Tibial nerve (tissue), 3 donors: ENCODE data around the gene MDFI.

Experiments used
- POLR2A ChIP-seq, 2 donors: fragments of 450-650 bp; IDR thresholded peaks; one replicate each; pipeline ENCODE4 v1.6.1; 2017; ENCODE audit warnings: antibody characterized with exemption in 2 of 2, mild to moderate bottlenecking in 2 of 2, moderate library complexity in 2 of 2
- TF ChIP-seq, protein P1 (sequence below), 5 experiments: fragments of 200-600 bp in 3 of 5; fragments of 450-650 bp in 2 of 5; sonication (generic) in 3 of 5; IDR thresholded peaks; one replicate each; pipeline ENCODE4 v1.5.1; 2016 to 2019; ENCODE audit warnings: antibody characterized with exemption in 5 of 5, mild to moderate bottlenecking in 3 of 5, moderate library complexity in 2 of 5

DNA sequence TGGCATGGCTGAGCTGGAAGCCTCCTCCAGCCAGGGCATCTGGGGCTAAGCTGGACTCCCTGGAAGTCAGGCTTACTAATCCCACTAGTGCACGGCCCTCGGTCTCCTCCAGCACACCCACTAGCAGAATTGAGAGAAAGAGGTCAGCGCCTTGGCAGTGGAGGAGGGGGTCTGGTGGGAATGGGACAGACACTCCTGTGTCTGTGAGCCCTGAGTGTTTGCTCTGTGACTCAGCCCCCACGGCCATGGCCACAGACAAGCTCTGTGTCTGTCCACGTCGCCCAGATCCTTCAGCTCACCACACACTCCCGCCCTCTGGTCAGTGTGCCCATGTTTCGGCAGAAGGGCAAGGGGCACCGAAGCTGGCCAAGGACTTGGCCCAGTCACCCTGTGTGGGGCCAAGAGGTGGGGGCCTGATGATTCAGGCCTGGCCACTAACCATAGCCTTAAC is 8.8 kb downstream of the MDFI start:
- TF ChIP-seq POLR2A (IDR thresholded peaks at IDR 0.05): no peak
- TF ChIP-seq, protein P1, sequence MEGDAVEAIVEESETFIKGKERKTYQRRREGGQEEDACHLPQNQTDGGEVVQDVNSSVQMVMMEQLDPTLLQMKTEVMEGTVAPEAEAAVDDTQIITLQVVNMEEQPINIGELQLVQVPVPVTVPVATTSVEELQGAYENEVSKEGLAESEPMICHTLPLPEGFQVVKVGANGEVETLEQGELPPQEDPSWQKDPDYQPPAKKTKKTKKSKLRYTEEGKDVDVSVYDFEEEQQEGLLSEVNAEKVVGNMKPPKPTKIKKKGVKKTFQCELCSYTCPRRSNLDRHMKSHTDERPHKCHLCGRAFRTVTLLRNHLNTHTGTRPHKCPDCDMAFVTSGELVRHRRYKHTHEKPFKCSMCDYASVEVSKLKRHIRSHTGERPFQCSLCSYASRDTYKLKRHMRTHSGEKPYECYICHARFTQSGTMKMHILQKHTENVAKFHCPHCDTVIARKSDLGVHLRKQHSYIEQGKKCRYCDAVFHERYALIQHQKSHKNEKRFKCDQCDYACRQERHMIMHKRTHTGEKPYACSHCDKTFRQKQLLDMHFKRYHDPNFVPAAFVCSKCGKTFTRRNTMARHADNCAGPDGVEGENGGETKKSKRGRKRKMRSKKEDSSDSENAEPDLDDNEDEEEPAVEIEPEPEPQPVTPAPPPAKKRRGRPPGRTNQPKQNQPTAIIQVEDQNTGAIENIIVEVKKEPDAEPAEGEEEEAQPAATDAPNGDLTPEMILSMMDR (IDR thresholded peaks at IDR 0.05): no peak
